ENCODE results near the gene KHNYN.

Gene KHNYN

GRCh38 chr14:24428628-24429394 is 943 bp upstream of the KHNYN start:
- POLR2A ChIA-PET, result interaction anchor here (0.9 to 3.8 kb wide), 7 partner anchors 14 to 186 kb away, joined by 3 to 46 read pairs (median 13); partner anchors contain the start of genes CIDEB, NYNRIN, SDR39U1 and TINF2
- TF ChIP-seq ARNT (IDR thresholded peaks at IDR 0.05) (no peak), LEF1 (IDR thresholded peaks at IDR 0.05; ENCODE audit: borderline replicate concordance) (no peak), ELF4 (IDR thresholded peaks at IDR 0.05) (no peak), FOXA1 (IDR thresholded peaks at IDR 0.05) (no peak), SUZ12 (IDR thresholded peaks at IDR 0.05) (no peak), FOXK2 (IDR thresholded peaks at IDR 0.05) (no peak), L3MBTL2 (conservative IDR thresholded peaks at IDR 0.05) (no peak), HDGF (IDR thresholded peaks at IDR 0.05; ENCODE audit: borderline replicate concordance) (no peak), BHLHE40 (IDR thresholded peaks at IDR 0.05; ENCODE audit: borderline replicate concordance) (no peak), ZNF384 (IDR thresholded peaks at IDR 0.05) (no peak), SP1 (IDR thresholded peaks at IDR 0.05) (no peak), TARDBP (IDR thresholded peaks at IDR 0.05) (no peak), FOXM1 (IDR thresholded peaks at IDR 0.05; ENCODE audit: borderline replicate concordance) (no peak), NFRKB (IDR thresholded peaks at IDR 0.05) (no peak)
- CTCF ChIA-PET, result interaction anchor here (0.7 to 6.3 kb wide), 2 partner anchors 63 to 98 kb away, joined by 3 to 145 read pairs; partner anchors contain the start of gene ADCY4
- no peak for DNase-seq (ENCODE audit: extremely low spot score)

- CTCF ChIA-PET, result interaction anchor here (0.6 to 6.3 kb wide), 10 partner anchors 17 to 536 kb away, joined by 3 to 145 read pairs (median 9); partner anchors contain the start of genes ADCY4 and CIDEB
- DNase-seq (ENCODE audit: extremely low spot score), result peak; percentile 68
Measured at GRCh38 chr14:24430143-24430681, 458 bp downstream of the KHNYN start.

GRCh38 chr14:24430682-24431568 is 1.2 kb downstream of the KHNYN start:
- ChIA-PET CTCF (interaction anchor here (0.6 to 6.3 kb wide), 37 partner anchors 7 to 236 kb away, joined by 3 to 145 read pairs (median 7); partner anchors contain the start of genes ADCY4, CIDEB, NYNRIN and SDR39U1), POLR2A (interaction anchor here (0.6 to 3.8 kb wide), 40 partner anchors 7 to 337 kb away, joined by 3 to 46 read pairs (median 7); partner anchors contain the start of genes ADCY4, CHMP4A, CIDEB and DHRS1)
- no peak for TF ChIP-seq SP1 (IDR thresholded peaks at IDR 0.05)
- TF ChIP-seq L3MBTL2 (conservative IDR thresholded peaks at IDR 0.05), result no peak
- TF ChIP-seq BHLHE40 (IDR thresholded peaks at IDR 0.05; ENCODE audit: borderline replicate concordance), result no peak
- TF ChIP-seq ARNT (IDR thresholded peaks at IDR 0.05), result no peak
- TF ChIP-seq PKNOX1 (IDR thresholded peaks at IDR 0.05), result no peak
- no peak for TF ChIP-seq ZNF384 (IDR thresholded peaks at IDR 0.05)
- no peak for TF ChIP-seq HDGF (IDR thresholded peaks at IDR 0.05; ENCODE audit: borderline replicate concordance)
- TF ChIP-seq SUZ12 (IDR thresholded peaks at IDR 0.05), result no peak
- no peak for TF ChIP-seq CTBP1 (IDR thresholded peaks at IDR 0.05; ENCODE audit: borderline replicate concordance)
- TF ChIP-seq TARDBP (IDR thresholded peaks at IDR 0.05), result no peak
- no peak for TF ChIP-seq NFRKB (IDR thresholded peaks at IDR 0.05)
- TF ChIP-seq LEF1 (IDR thresholded peaks at IDR 0.05; ENCODE audit: borderline replicate concordance), result no peak
- DNase-seq (ENCODE audit: extremely low spot score), result no peak

More at GRCh38 chr14:24430143-24430681, 458 bp downstream of the KHNYN start:
- TF ChIP-seq BHLHE40 (IDR thresholded peaks at IDR 0.05; ENCODE audit: borderline replicate concordance) (no peak), ELF4 (IDR thresholded peaks at IDR 0.05) (no peak)
- POLR2A ChIA-PET, result interaction anchor here (0.6 to 3.8 kb wide), 36 partner anchors 10 to 316 kb away, joined by 3 to 46 read pairs (median 8); partner anchors contain the start of genes ADCY4, CHMP4A, CIDEB and DHRS1

- ChIA-PET CTCF (interaction anchor here (0.6 to 6.3 kb wide), 36 partner anchors 8 to 237 kb away, joined by 3 to 145 read pairs (median 7); partner anchors contain the start of genes ADCY4, CIDEB, NYNRIN and SDR39U1), POLR2A (interaction anchor here (0.6 to 3.7 kb wide), 30 partner anchors 8 to 338 kb away, joined by 3 to 46 read pairs (median 4); partner anchors contain the start of genes ADCY4, CHMP4A, CIDEB and DHRS1)
- TF ChIP-seq HDGF (IDR thresholded peaks at IDR 0.05; ENCODE audit: borderline replicate concordance), result peak; percentile 90; the same call in 1 of the 2 replicates
- TF ChIP-seq ZNF384 (IDR thresholded peaks at IDR 0.05), result no peak
- DNase-seq (ENCODE audit: extremely low spot score), result peak; percentile 86
Measured at GRCh38 chr14:24431569-24432258, 2.0 kb downstream of the KHNYN start.

- POLR2A ChIA-PET, result interaction anchor here (0.6 to 3.7 kb wide), 28 partner anchors 9 to 339 kb away, joined by 3 to 46 read pairs (median 4); partner anchors contain the start of genes CIDEB, DHRS1, NOP9 and PCK2
- DNase-seq (ENCODE audit: extremely low spot score), result no peak
- CTCF ChIA-PET, result interaction anchor here (0.5 to 6.3 kb wide), 28 partner anchors 9 to 190 kb away, joined by 3 to 145 read pairs (median 8); partner anchors contain the start of genes ADCY4, CIDEB, NYNRIN and SDR39U1
- no peak for TF ChIP-seq SP1 (IDR thresholded peaks at IDR 0.05)
- TF ChIP-seq PKNOX1 (IDR thresholded peaks at IDR 0.05), result no peak
- no peak for TF ChIP-seq LEF1 (IDR thresholded peaks at IDR 0.05; ENCODE audit: borderline replicate concordance)
- no peak for TF ChIP-seq FOXK2 (IDR thresholded peaks at IDR 0.05)
Measured at GRCh38 chr14:24432259-24433131, 2.7 kb downstream of the KHNYN start.
